GM23338 (cell line): ENCODE data around the gene DLG2.

Experiments used
- EZH2 ChIP-seq: fragments of 200-600 bp; sonication (generic); IDR thresholded peaks from one replicate; pipeline ENCODE4 v1.8.0; 2017; ENCODE audit warnings: antibody characterized with exemption, mild to moderate bottlenecking, low read depth; ENCODE audit not compliant: unreplicated experiment
- EZH2phosphoT487 ChIP-seq: fragments of 200-600 bp; sonication (generic); IDR thresholded peaks from one replicate; pipeline ENCODE4 v1.8.1; 2018; ENCODE audit warnings: antibody characterized with exemption; ENCODE audit not compliant: unreplicated experiment
- TF ChIP-seq, protein P1 (sequence below), 2 experiments: fragments of 200-600 bp in 1 of 2; sonication (generic) in 1 of 2; conservative IDR thresholded peaks; 2 replicates each; pipeline versions ENCODE4 v1.5.1 to v1.6.1; 2016 to 2017; ENCODE audit warnings: antibody characterized with exemption in 2 of 2, low read depth in 2 of 2, mild to moderate bottlenecking in 2 of 2, moderate library complexity in 1 of 2
- TF ChIP-seq, protein P2 (sequence below): IDR thresholded peaks from one replicate; pipeline ENCODE4 v1.6.1; 2018; ENCODE audit warnings: antibody characterized with exemption; ENCODE audit not compliant: unreplicated experiment

DNA sequence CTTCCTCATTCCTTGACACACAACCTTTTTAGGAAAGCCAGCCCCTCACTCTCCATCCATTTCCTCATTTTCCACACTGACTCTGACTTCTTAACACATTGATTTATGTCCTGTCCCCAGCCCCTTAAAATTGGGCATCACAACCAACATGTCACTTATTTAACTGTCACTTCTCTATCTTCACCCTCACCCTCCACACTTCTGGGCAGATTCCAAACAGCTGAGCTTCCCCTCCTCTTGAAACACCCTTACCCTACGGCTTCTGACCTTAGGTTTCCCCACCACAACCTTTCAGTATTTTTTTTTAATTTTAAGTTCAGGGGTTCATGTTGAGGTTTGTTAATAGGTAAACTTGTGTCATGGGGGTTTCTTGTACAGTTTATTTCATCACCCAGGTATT is 696.3 kb downstream of the DLG2 start:
- TF ChIP-seq, protein P1, sequence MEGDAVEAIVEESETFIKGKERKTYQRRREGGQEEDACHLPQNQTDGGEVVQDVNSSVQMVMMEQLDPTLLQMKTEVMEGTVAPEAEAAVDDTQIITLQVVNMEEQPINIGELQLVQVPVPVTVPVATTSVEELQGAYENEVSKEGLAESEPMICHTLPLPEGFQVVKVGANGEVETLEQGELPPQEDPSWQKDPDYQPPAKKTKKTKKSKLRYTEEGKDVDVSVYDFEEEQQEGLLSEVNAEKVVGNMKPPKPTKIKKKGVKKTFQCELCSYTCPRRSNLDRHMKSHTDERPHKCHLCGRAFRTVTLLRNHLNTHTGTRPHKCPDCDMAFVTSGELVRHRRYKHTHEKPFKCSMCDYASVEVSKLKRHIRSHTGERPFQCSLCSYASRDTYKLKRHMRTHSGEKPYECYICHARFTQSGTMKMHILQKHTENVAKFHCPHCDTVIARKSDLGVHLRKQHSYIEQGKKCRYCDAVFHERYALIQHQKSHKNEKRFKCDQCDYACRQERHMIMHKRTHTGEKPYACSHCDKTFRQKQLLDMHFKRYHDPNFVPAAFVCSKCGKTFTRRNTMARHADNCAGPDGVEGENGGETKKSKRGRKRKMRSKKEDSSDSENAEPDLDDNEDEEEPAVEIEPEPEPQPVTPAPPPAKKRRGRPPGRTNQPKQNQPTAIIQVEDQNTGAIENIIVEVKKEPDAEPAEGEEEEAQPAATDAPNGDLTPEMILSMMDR (conservative IDR thresholded peaks at IDR 0.05; ENCODE audit: low read depth in 2 of 2): no peak
- TF ChIP-seq, protein P2, sequence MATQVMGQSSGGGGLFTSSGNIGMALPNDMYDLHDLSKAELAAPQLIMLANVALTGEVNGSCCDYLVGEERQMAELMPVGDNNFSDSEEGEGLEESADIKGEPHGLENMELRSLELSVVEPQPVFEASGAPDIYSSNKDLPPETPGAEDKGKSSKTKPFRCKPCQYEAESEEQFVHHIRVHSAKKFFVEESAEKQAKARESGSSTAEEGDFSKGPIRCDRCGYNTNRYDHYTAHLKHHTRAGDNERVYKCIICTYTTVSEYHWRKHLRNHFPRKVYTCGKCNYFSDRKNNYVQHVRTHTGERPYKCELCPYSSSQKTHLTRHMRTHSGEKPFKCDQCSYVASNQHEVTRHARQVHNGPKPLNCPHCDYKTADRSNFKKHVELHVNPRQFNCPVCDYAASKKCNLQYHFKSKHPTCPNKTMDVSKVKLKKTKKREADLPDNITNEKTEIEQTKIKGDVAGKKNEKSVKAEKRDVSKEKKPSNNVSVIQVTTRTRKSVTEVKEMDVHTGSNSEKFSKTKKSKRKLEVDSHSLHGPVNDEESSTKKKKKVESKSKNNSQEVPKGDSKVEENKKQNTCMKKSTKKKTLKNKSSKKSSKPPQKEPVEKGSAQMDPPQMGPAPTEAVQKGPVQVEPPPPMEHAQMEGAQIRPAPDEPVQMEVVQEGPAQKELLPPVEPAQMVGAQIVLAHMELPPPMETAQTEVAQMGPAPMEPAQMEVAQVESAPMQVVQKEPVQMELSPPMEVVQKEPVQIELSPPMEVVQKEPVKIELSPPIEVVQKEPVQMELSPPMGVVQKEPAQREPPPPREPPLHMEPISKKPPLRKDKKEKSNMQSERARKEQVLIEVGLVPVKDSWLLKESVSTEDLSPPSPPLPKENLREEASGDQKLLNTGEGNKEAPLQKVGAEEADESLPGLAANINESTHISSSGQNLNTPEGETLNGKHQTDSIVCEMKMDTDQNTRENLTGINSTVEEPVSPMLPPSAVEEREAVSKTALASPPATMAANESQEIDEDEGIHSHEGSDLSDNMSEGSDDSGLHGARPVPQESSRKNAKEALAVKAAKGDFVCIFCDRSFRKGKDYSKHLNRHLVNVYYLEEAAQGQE: no peak
- TF ChIP-seq EZH2phosphoT487 (no peak), EZH2 (no peak)
